CD8-positive, alpha-beta memory T cell (primary cell): Measurements from ENCODE around the gene SRPK2. TPM values are rescaled to one million over a fixed set of nuclear protein-coding genes. Genes with fewer than 3 reads are reported as not detected.
"Not testable (repeated sequence)": the region's sequence is repeated elsewhere in the genome, so short reads cannot be mapped to it uniquely, and the experiment has no call there.

ENCODE experiments used
- CTCF ChIA-PET: fragments of 350-600 bp; sonication (Branson Sonifier 250); formaldehyde crosslinking; loops from one replicate; lab custom pipeline; 2021; ENCODE audit warnings: antibody characterized with exemption; lab: Charles Lee
- POLR2A ChIA-PET: fragments of 350-600 bp; sonication (Branson Sonifier 250); formaldehyde crosslinking; loops from one replicate; lab custom pipeline; 2021; ENCODE audit warnings: antibody characterized with exemption; lab: Charles Lee
- DNase-seq, 5 donors: peaks; one replicate each; pipeline versions ENCODE4 v3.0.0 to v3.0.0-alpha.2; 2020 to 2022; ENCODE audit warnings: mixed read lengths in 1 of 5
- H3K27ac ChIP-seq: one replicate; pipeline ENCODE4 v1.7.0; 2013; ENCODE audit warnings: low read depth, mild to moderate bottlenecking, low read length, moderate library complexity
- H3K27me3 ChIP-seq: 2 replicates; pipeline ENCODE4 v1.7.0; 2013; ENCODE audit warnings: low read length, mild to moderate bottlenecking; ENCODE audit not compliant: insufficient read depth, poor library complexity, severe bottlenecking
- H3K36me3 ChIP-seq: 2 replicates; pipeline ENCODE4 v1.7.0; 2013; ENCODE audit warnings: mild to moderate bottlenecking, low read length, moderate library complexity; ENCODE audit not compliant: insufficient read depth
- H3K4me1 ChIP-seq: 2 replicates; pipeline ENCODE4 v1.7.0; 2013; ENCODE audit warnings: mild to moderate bottlenecking, low read length, moderate library complexity; ENCODE audit not compliant: insufficient read depth
- H3K4me3 ChIP-seq: 2 replicates; pipeline ENCODE4 v1.7.0; 2013; ENCODE audit warnings: mild to moderate bottlenecking, low read length
- H3K9me3 ChIP-seq: 2 replicates; pipeline ENCODE4 v1.7.0; 2013; ENCODE audit warnings: mild to moderate bottlenecking, low read length
- H3K27ac Mint-ChIP-seq, 8 donors: one replicate each; pipeline ENCODE4 v1.8.0; 2020 to 2021; ENCODE audit warnings: mixed read lengths in 8 of 8, mild to moderate bottlenecking in 6 of 8, inconsistent platforms in 3 of 8, moderate library complexity in 3 of 8
- H3K27me3 Mint-ChIP-seq, 2 donors: one replicate each; pipeline ENCODE4 v1.8.0; 2020 to 2021; ENCODE audit warnings: mixed read lengths in 2 of 2, mild to moderate bottlenecking in 1 of 2, moderate library complexity in 1 of 2
- H3K36me3 Mint-ChIP-seq, 3 donors: one replicate each; pipeline ENCODE4 v1.8.0; 2020 to 2021; ENCODE audit warnings: mixed read lengths in 3 of 3, inconsistent platforms in 1 of 3, mild to moderate bottlenecking in 1 of 3
- H3K4me1 Mint-ChIP-seq, 3 donors: one replicate each; pipeline ENCODE4 v1.8.0; 2020 to 2021; ENCODE audit warnings: mixed read lengths in 3 of 3, inconsistent platforms in 1 of 3, mild to moderate bottlenecking in 1 of 3
- H3K4me3 Mint-ChIP-seq, 7 donors: one replicate each; pipeline ENCODE4 v1.8.0; 2020 to 2021; ENCODE audit warnings: mixed read lengths in 7 of 7, mild to moderate bottlenecking in 6 of 7, moderate library complexity in 4 of 7, inconsistent platforms in 2 of 7
- H3K9me3 Mint-ChIP-seq, 5 donors: one replicate each; pipeline ENCODE4 v1.8.0; 2020 to 2022; ENCODE audit warnings: mixed read lengths in 5 of 5, mild to moderate bottlenecking in 3 of 5, moderate library complexity in 2 of 5, inconsistent platforms in 1 of 5
- polyA plus RNA-seq: library from polyadenylated mRNA; unstranded; fragments of 300-500 nt; fragmentation: Illumina TruSeq; gene quantifications from one replicate; pipeline ENCODE4 v1.2.3, GENCODE V29; 2021
- total RNA-seq, 2 experiments: library from RNA; stranded (reverse); gene quantifications; one replicate each; pipeline ENCODE4 v1.2.3, GENCODE V29; 2021

The SRPK2 gene
- total and polyA plus RNA-seq, 3 experiments from 2014 or later = 40.8 to 59.5 (median 41.3) TPM

DNA sequence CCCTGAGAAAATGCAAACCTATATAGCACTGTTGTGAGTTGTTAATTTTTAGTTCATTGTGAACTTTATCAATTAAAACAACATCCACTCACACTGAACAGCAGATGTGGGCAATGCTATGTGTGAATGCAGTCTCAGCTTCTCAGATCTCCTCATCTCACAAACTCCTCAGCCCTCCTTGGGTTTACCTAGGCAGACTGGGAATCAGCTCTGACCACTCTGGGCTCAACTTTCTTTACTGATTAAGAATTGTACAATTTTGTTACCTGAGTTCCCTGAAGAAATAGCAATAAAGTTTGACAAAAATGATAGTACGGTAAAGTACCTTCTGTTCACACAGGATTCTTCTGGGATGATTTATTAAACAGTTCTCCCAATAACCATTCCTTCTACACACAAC, 124.0 kb downstream of the SRPK2 start:
- Histone ChIP-seq H3K4me1 (peaks cover 31% of the 10 kb centered on the region), H3K36me3 (no peaks in the 10 kb centered on the region), H3K27me3 (no peaks in the 10 kb centered on the region), H3K9me3 (no peaks in the 10 kb centered on the region), H3K4me3 (no peak overlapping the region), H3K27ac (no peak overlapping the region)
- ChIA-PET CTCF (no interaction called here), POLR2A (no interaction called here)
- peaks cover 7 to 13% (median 7%) of the 10 kb centered on the region in 3 donors for H3K36me3 Mint-ChIP-seq
- peak overlapping the region in 2 of 7 donors; percentile 21 to 52 for H3K4me3 Mint-ChIP-seq
- no peaks in the 10 kb centered on the region for H3K27me3 Mint-ChIP-seq
- H3K4me1 Mint-ChIP-seq = peaks cover 54 to 77% (median 74%) of the 10 kb centered on the region in 3 donors
- DNase-seq = no peak
- H3K9me3 Mint-ChIP-seq = peaks cover 0 to 11% (median 7%) of the 10 kb centered on the region in 5 donors
- peak overlapping the region in 2 of 8 donors; percentile 0 to 47 for H3K27ac Mint-ChIP-seq

- no peaks in the 10 kb centered on the region for H3K27me3 Mint-ChIP-seq
- peaks cover 5 to 17% (median 6%) of the 10 kb centered on the region in 3 donors for H3K36me3 Mint-ChIP-seq
- no peaks in the 10 kb centered on the region for H3K36me3 ChIP-seq
- peaks cover 0 to 18% (median 10%) of the 10 kb centered on the region in 5 donors for H3K9me3 Mint-ChIP-seq
- peaks cover 15% of the 10 kb centered on the region for H3K4me1 ChIP-seq
- no peak for DNase-seq
- no peak overlapping the region for H3K4me3 ChIP-seq
- POLR2A ChIA-PET = no interaction called here
- H3K27ac Mint-ChIP-seq = peak overlapping the region in 2 of 8 donors; percentile 24 to 64
- peaks cover 60 to 75% (median 74%) of the 10 kb centered on the region in 3 donors for H3K4me1 Mint-ChIP-seq
- no peaks in the 10 kb centered on the region for H3K9me3 ChIP-seq
- CTCF ChIA-PET = no interaction called here
- no peaks in the 10 kb centered on the region for H3K27me3 ChIP-seq
- H3K27ac ChIP-seq = no peak overlapping the region
- H3K4me3 Mint-ChIP-seq = no peak overlapping the region
These were observed 127.0 kb downstream of the SRPK2 start for GRCh38 chr7:105261689-105262088.

DNA sequence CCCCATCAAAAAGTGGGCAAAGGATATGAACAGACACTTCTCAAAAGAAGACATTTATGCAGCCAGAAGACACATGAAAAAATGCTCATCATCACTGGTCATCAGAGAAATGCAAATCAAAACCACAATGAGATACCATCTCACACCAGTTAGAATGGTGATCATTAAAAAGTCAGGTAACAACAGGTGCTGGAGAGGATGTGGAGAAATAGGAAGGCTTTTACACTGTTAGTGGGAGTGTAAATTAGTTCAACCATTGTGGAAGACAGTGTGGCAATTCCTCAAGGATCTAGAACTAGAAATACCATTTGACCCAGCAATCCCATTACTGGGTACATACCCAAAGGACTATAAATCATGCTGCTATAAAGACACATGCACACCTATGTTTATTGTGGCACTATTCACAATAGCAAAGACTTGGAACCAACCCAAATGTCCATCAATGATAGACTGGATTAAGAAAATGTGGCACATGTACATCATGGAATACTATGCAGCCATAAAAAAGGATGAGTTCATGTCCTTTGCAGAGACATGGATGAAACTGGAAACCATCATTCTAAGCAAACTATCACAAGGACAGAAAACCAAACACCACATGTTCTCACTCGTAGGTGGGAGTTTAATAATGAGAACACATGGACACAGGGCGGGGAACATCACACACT, 128.4 kb downstream of the SRPK2 start:
- H3K27ac ChIP-seq, H3K9me3 ChIP-seq, POLR2A ChIA-PET, H3K36me3 ChIP-seq, H3K4me3 ChIP-seq, H3K27me3 Mint-ChIP-seq, CTCF ChIA-PET, DNase-seq, H3K27ac Mint-ChIP-seq, H3K27me3 ChIP-seq, H3K4me3 Mint-ChIP-seq: not testable (repeated sequence)
- peaks cover 60 to 75% (median 70%) of the 10 kb centered on the region in 3 donors for H3K4me1 Mint-ChIP-seq
- H3K4me1 ChIP-seq = peaks cover 10% of the 10 kb centered on the region
- peaks cover 5 to 17% (median 7%) of the 10 kb centered on the region in 3 donors for H3K36me3 Mint-ChIP-seq
- H3K9me3 Mint-ChIP-seq = peaks cover 0 to 18% (median 10%) of the 10 kb centered on the region in 5 donors

DNA sequence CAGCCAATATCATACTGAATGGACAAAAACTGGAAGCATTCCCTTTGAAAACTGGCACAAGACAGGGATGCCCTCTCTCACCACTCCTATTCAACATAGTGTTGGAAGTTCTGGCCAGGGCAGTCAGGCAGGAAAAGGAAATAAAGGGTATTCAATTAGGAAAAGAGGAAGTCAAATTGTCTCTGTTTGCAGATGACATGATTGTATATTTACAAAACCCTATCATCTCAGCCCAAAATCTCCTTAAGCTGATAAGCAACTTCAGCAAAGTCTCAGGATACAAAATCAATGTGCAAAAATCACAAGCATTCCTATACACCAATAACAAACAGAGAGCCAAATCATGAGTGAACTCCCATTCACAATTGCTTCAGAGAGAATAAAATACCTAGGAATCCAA, 129.8 kb downstream of the SRPK2 start:
- H3K27ac Mint-ChIP-seq, H3K4me3 ChIP-seq, DNase-seq, POLR2A ChIA-PET, H3K27me3 Mint-ChIP-seq, H3K36me3 ChIP-seq, H3K9me3 ChIP-seq, CTCF ChIA-PET, H3K27ac ChIP-seq, H3K27me3 ChIP-seq, H3K4me1 ChIP-seq: not testable (repeated sequence)
- peaks cover 0 to 18% (median 10%) of the 10 kb centered on the region in 5 donors for H3K9me3 Mint-ChIP-seq
- peaks cover 5 to 17% (median 9%) of the 10 kb centered on the region in 3 donors for H3K36me3 Mint-ChIP-seq
- peaks cover 53 to 71% (median 63%) of the 10 kb centered on the region in 3 donors for H3K4me1 Mint-ChIP-seq
- peak overlapping the region in 1 of 7 donors; percentile 5 for H3K4me3 Mint-ChIP-seq

DNA sequence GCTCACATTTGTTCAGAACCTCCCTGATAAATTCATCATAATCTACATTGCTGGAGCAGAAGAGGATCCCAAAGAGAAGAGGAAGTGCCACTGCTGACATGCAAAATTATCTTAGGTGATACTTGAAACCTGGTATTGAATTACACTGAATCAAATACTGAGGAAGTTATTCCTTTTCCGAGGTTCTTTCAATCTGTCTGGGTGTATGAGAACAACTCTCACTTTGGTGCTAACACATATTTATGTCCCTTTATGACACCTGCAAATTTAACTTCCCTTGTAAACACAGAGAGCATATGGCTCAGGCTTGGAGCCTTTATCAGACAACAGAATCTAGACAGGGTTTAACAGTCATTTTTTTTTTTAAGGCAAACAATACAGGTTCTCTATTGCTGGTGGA, 131.4 kb downstream of the SRPK2 start:
- H3K4me3 Mint-ChIP-seq = peak overlapping the region in 2 of 7 donors; percentile 6 to 13
- no peak for DNase-seq
- Histone ChIP-seq H3K4me3 (no peak overlapping the region), H3K4me1 (peaks cover 3% of the 10 kb centered on the region), H3K9me3 (no peaks in the 10 kb centered on the region), H3K36me3 (no peaks in the 10 kb centered on the region), H3K27ac (no peak overlapping the region), H3K27me3 (no peaks in the 10 kb centered on the region)
- no peaks in the 10 kb centered on the region for H3K27me3 Mint-ChIP-seq
- H3K4me1 Mint-ChIP-seq = peaks cover 51 to 66% (median 65%) of the 10 kb centered on the region in 3 donors
- ChIA-PET POLR2A (interaction anchor here (0.7 kb wide), 1 partner anchor 648 kb away, joined by 3 read pairs; no protein-coding TSS in a partner anchor), CTCF (no interaction called here)
- peaks cover 6 to 17% (median 9%) of the 10 kb centered on the region in 3 donors for H3K36me3 Mint-ChIP-seq
- peaks cover 0 to 18% (median 10%) of the 10 kb centered on the region in 5 donors for H3K9me3 Mint-ChIP-seq
- peak overlapping the region in 3 of 8 donors; percentile 6 to 37 (median 20) for H3K27ac Mint-ChIP-seq

DNA sequence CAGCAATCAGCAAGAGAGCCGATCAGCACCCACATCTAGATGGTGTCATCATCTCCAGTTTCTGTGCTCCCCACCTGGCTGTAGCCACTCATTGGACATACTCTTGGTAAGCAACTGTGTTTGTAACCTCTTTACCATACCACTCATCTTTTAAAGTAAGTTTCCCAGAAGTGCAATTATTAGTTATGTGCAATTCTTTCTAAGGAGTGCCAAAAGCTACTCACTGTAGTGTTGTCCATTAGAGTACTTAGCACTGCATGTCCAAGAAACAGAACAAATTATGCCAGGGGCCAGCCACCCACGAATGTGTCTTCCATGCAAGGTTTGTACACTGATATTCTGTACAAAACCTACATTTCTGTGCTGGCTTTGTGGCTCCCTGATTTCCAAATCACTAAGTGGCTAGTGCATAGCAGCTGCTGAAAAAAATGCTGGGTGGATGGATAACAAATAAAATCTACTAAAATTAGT, 131.9 kb downstream of the SRPK2 start:
- H3K4me3 Mint-ChIP-seq = peak overlapping the region in 1 of 7 donors; percentile 7
- no peaks in the 10 kb centered on the region for H3K9me3 ChIP-seq
- H3K27me3 ChIP-seq = no peaks in the 10 kb centered on the region
- peak overlapping the region in 2 of 8 donors; percentile 45 to 63 for H3K27ac Mint-ChIP-seq
- H3K27ac ChIP-seq = no peak overlapping the region
- H3K4me1 ChIP-seq = peaks cover 3% of the 10 kb centered on the region
- H3K9me3 Mint-ChIP-seq = peaks cover 0 to 18% (median 10%) of the 10 kb centered on the region in 5 donors
- peaks cover 6 to 17% (median 9%) of the 10 kb centered on the region in 3 donors for H3K36me3 Mint-ChIP-seq
- no peaks in the 10 kb centered on the region for H3K27me3 Mint-ChIP-seq
- peaks cover 53 to 68% (median 64%) of the 10 kb centered on the region in 3 donors for H3K4me1 Mint-ChIP-seq
- POLR2A ChIA-PET = interaction anchor here (0.7 kb wide), 1 partner anchor 649 kb away, joined by 3 read pairs; no protein-coding TSS in a partner anchor
- DNase-seq = no peak
- no peaks in the 10 kb centered on the region for H3K36me3 ChIP-seq
- H3K4me3 ChIP-seq = no peak overlapping the region
- CTCF ChIA-PET = no interaction called here

- no peak for DNase-seq
- Mint-ChIP-seq H3K36me3 (peaks cover 0 to 3% (median 2%) of the 10 kb centered on the region in 3 donors), H3K4me1 (peaks cover 44 to 62% (median 54%) of the 10 kb centered on the region in 3 donors), H3K27me3 (no peaks in the 10 kb centered on the region), H3K9me3 (no peaks in the 10 kb centered on the region), H3K4me3 (no peak overlapping the region), H3K27ac (peak overlapping the region in 1 of 8 donors; percentile 12)
- Histone ChIP-seq H3K4me3 (no peak overlapping the region), H3K27ac (no peak overlapping the region), H3K36me3 (no peaks in the 10 kb centered on the region), H3K4me1 (no peaks in the 10 kb centered on the region), H3K9me3 (no peaks in the 10 kb centered on the region), H3K27me3 (no peaks in the 10 kb centered on the region)
- POLR2A ChIA-PET = no interaction called here
- CTCF ChIA-PET = no interaction called here
These were observed 138.0 kb downstream of the SRPK2 start for GRCh38 chr7:105250706-105251105.

DNA sequence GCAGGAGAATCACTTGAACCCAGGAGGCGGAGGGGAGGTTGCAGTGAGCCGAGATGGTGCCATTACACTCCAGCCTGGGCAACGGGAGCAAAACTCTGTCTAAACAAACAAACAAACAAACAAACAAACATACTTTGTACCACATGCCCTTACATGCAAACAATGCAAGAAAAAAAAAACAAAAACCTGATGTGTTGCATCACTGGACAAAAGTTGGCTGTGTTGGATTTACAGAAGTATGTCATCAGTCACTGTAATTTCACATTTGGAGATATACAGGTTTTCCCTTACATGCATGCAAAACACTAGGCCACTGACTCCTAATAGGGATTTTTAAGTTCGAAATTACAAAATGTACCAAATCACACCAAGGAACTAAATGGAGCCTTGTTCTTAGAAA, 138.5 kb downstream of the SRPK2 start:
- no peak overlapping the region for H3K27ac ChIP-seq
- no peaks in the 10 kb centered on the region for H3K4me1 ChIP-seq
- Mint-ChIP-seq H3K27ac (peak overlapping the region in 2 of 8 donors; percentile 4 to 24), H3K4me3 (no peak overlapping the region), H3K36me3 (peaks cover 0 to 3% (median 1%) of the 10 kb centered on the region in 3 donors), H3K4me1 (peaks cover 44 to 60% (median 52%) of the 10 kb centered on the region in 3 donors), H3K9me3 (no peaks in the 10 kb centered on the region), H3K27me3 (no peaks in the 10 kb centered on the region)
- H3K9me3 ChIP-seq = no peaks in the 10 kb centered on the region
- CTCF ChIA-PET = no interaction called here
- H3K27me3 ChIP-seq = no peaks in the 10 kb centered on the region
- H3K36me3 ChIP-seq = no peaks in the 10 kb centered on the region
- no peak for DNase-seq
- POLR2A ChIA-PET = no interaction called here
- no peak overlapping the region for H3K4me3 ChIP-seq
